Measurements from ENCODE around the gene RFX4.
A peak's percentile ranks its signal among the peaks of the same experiment; 100 is the strongest.
"Not testable (repeated sequence)": the region's sequence is repeated elsewhere in the genome, so short reads cannot be mapped to it uniquely, and the experiment has no call there.

RFX4 gene

DNA sequence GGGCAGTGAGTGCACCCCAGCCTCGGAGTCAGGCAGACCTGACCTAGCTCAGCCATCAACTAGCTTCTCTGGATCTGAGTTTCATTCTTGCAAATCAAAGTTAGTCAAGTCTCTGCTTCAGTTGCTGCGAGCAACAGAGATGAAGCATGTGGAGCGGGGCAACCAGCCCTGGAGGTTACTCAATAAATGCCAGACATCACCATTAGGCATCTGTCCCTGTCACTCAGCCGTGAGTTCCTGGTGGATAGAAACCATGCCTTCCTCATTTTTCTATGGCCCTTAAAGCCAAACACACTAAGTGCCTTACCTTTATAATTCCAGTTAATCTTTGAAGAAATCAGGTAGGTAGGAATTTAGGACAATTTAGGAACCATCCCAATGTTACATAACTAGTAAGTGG is 19.3 kb downstream of the RFX4 start:
- no peak overlapping the region for H3K4me3 ChIP-seq (ENCODE audit: low read depth, low read length)

DNA sequence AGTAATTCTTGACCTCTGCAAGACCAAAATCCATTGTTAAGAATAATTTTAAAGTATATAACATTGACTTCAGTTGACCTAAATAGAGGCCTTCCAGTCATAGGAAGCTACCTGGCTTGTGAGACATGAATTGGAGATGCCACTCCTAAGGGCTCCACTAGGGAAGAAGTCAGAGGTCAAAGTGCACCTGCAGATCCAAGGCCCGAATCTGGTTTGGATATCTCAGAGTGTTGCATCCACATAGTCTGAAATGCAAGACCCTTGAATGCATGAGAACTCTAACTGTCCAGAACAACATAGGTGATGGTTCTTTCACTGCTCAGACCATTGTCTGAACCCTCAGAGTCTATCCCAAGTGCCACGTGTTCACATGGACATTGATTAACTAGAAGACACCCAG is 22.4 kb downstream of the RFX4 start:
- no peak overlapping the region for H3K4me3 ChIP-seq (ENCODE audit: low read depth, low read length)
- TF ChIP-seq, protein P1, sequence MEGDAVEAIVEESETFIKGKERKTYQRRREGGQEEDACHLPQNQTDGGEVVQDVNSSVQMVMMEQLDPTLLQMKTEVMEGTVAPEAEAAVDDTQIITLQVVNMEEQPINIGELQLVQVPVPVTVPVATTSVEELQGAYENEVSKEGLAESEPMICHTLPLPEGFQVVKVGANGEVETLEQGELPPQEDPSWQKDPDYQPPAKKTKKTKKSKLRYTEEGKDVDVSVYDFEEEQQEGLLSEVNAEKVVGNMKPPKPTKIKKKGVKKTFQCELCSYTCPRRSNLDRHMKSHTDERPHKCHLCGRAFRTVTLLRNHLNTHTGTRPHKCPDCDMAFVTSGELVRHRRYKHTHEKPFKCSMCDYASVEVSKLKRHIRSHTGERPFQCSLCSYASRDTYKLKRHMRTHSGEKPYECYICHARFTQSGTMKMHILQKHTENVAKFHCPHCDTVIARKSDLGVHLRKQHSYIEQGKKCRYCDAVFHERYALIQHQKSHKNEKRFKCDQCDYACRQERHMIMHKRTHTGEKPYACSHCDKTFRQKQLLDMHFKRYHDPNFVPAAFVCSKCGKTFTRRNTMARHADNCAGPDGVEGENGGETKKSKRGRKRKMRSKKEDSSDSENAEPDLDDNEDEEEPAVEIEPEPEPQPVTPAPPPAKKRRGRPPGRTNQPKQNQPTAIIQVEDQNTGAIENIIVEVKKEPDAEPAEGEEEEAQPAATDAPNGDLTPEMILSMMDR (conservative IDR thresholded peaks at IDR 0.05; ENCODE audit: low read depth, low read length), result no peak
- DNase-seq (ENCODE audit: low read depth), result no peak

More for the DNA sequence above, 19.3 kb downstream of the RFX4 start:
- no peak for DNase-seq (ENCODE audit: low read depth)
- TF ChIP-seq, protein P1 (conservative IDR thresholded peaks at IDR 0.05; ENCODE audit: low read depth, low read length), result no peak

DNA sequence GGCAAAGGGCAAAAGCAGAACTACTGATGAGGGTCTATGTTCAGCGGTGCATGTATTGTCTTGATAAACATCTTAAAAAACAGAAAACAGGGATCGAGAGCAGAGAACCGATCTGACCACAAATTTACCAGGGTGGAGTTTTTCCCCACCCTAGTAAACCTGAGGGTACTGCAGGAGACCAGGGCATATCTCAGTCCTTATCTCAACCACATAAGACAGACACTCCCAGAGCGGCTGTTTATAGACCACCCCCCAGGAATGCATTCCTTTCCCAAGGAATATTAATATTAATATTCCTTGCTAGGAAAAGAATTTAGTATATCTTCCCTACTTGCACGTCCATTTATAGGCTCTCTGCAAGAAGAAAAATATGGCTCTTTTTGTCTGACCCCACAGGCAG is 37.8 kb downstream of the RFX4 start:
- not testable (repeated sequence) for DNase-seq (ENCODE audit: low read depth); H3K4me3 ChIP-seq (ENCODE audit: low read depth, low read length)

DNA sequence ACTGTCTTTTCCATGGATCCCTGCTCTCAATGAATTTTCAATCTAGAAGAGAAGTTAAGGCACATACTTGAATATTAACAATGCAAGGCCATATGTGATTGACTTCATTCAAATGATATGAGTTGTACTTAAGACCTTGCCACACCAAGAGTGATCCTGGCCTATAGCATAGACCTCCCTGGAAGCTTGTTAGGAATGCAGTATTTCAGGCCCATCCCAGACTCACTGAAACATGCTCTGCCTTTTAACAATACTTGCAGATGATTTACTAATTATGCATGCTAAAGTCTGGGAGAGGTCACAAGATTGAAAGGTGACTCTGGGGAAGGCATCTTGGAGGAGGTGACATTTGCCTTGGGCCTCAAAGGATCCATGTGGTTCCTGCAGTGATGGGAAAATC is 43.2 kb downstream of the RFX4 start:
- H3K4me3 ChIP-seq (ENCODE audit: low read depth, low read length), result no peak overlapping the region
- DNase-seq (ENCODE audit: low read depth), result no peak
- TF ChIP-seq, protein P1 (conservative IDR thresholded peaks at IDR 0.05; ENCODE audit: low read depth, low read length), result no peak

DNA sequence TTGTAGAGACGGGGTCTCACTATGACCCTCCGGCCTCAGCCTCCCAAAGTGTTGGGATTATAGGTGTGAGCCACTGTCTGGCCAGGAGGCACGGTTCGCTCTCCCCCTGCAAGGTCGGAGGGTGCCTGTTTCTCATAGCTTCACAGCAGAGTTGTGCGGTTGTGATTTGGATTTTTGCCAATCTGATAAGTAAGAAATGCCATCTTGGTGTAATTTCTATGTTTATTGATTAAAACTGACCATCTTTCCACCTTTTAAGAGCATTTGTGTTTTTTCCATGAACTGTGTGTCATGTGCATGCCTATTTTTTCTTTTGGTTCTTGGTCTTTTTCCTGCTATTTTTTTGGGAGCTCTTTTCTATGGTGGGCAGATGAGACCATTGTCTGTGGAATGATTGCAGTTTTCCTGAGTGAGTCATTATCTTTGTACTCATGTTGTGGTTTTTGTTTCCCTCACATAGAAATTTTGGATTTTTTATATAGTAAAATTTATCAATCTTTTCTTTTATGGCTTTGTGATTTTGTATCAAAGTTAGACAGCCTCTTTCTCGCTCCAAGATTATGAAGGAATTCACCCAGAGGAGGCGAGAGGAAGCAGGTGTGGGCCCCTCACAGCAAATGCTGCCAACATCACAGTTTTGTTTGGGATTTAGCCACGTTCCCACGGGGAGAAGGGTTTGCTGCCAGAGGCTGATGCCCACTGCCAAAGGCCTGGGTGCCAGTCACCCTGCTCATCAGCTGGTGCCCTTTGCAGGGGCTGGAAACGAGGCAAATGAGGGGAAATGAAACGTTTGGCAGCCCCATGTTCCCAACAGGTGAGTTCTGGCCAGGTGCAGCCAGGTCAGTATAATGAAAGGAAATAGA is 47.2 kb downstream of the RFX4 start:
- DNase-seq (ENCODE audit: low read depth), result peak; percentile 74
- no peak overlapping the region for H3K4me3 ChIP-seq (ENCODE audit: low read depth, low read length)
- TF ChIP-seq, protein P1 (conservative IDR thresholded peaks at IDR 0.05; ENCODE audit: low read depth, low read length), result no peak

DNA sequence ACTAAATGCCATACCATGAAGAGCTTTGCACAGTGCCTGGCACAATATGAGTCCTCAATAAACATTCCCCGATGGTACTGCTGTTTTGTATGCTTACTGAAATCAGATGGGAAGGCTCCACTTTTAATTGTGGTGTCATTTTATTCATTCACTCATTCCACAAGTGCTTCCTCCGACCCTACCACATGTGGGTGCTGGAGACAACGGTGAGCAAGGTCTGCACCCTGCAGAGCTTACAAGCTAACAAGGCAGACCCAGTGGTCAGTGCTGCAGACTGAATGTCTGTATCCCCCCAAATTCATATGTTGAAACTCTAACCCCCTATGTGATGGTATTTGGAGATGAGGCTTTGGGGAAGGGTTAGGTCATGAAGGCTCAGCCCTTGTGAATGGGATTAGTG is 48.3 kb downstream of the RFX4 start:
- DNase-seq (ENCODE audit: low read depth), result peak; percentile 28
- H3K4me3 ChIP-seq (ENCODE audit: low read depth, low read length), result no peak overlapping the region
- TF ChIP-seq, protein P1 (conservative IDR thresholded peaks at IDR 0.05; ENCODE audit: low read depth, low read length), result peak; percentile 30

DNA sequence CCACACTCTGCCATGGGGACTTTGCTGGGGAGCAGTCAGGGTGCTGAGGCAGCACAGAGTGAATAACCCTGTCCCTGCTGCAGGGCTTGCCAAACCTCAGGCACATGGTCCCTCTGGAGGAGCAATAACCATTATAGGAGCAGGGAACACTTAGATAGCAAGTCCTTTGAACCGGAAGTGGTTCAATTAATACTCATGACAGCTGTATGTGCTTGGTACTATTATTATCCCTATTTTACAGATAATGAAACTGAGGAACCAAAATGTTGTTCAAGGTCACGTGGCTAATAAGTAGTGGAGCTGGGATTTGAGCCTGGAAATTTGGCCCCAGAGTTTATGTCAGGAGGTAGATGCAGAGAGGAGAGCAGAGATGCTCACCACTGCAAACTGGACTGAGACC is 49.0 kb downstream of the RFX4 start:
- TF ChIP-seq, protein P1 (conservative IDR thresholded peaks at IDR 0.05; ENCODE audit: low read depth, low read length), result no peak
- no peak overlapping the region for H3K4me3 ChIP-seq (ENCODE audit: low read depth, low read length)
- peak; percentile 3 for DNase-seq (ENCODE audit: low read depth)
